ENCODE measurements around the gene ANKEF1.

DNA sequence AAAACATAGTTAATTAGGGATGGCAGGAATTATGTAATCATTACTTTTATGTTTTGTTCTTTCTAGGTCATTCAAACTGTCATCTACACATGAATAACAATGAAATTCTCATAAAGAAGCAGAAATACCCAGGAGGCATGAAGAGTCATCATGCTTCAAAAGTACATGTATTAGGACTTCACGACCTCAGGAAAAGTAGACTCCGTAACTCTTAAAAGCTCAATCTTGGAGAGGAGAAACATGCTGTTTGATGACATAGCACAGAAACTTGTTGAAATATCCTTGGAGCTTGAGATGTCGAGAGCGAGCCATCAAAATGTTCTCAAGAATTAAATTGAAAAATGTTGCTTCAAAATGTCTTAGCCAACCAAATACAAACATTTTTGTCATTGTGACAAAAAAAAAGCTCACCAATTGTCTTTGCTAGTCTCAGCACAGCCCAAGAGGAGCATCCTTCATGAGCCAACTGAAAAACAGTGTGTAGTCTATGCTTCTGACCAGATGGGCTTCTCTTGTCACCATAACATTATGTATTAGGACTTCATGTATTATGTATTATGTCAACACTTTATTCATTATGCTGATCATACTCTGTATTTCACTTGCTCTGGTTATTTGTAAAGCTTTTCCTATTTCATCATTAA lies 28.2 kb upstream of the ANKEF1 start:
- TF ChIP-seq CTCF (IDR thresholded peaks at IDR 0.05), result no peak
- TF ChIP-seq POLR2A (IDR thresholded peaks at IDR 0.05), result no peak
